Cardiac septum (tissue), 1 donor: Measurements from ENCODE around the gene TOM1. TPM values are rescaled to one million over a fixed set of nuclear protein-coding genes. Genes with fewer than 3 reads are reported as not detected.

Experiments
- DNase-seq: peaks from one replicate; pipeline ENCODE4 v3.0.0-alpha.2; 2020; ENCODE audit warnings: low spot score
- intact Hi-C: fragments of 100-400 bp; cut with DNase I; formaldehyde crosslinking; loops from one replicate; pipeline ENCODE4 v1.14.0; 2022
- total RNA-seq: library from RNA; stranded (reverse); fragmentation: NEBNext Ultra II Directional; extraction: Animal tissue kit (Norgen Biotek cat#: 25700); gene quantifications from one replicate; pipeline ENCODE4 v1.2.1, GENCODE V29; 2021
- donor health status: DM: no; HTN: no; CAD: no.

The TOM1 gene
- total RNA-seq, 1 donor from 2014 or later = 37.5 TPM

DNA sequence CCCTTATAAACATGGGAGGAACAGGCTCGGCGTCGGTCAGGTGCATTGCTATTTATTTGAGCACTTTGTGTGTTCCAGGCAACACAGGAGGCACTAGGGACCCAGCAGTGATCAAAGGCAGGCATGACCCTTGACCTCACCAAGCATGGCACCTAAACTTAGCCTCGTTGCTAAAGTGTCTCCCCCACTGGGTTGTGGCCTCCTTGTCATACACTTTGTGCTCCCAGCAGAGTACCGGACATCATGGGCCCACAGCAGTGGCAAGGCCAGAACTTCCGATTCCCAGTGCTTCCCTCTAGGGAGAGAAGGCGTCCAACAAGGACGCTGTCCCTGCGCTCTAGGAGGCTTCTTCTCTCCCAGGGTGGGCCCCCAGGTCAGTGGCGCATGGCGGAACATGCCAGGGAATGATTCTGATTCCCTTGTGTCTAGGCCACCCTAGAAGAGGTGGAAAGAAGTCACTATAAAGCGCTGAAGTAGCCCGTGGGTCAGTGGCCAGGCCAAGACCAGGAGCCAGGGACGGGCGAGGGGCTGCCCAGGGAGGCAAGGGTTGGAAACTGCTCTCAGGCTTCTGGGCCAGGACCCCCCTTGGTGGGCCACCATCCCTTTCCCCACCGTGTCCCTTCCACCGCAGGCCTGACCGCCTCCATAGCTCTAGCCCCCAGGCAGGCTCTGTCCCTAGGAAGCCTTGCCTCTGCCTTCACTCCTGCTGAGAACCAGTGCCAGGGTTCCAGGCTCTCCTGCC, 19.7 kb downstream of the TOM1 start:
- peak; percentile 66 for DNase-seq
- intact Hi-C loops = no loop called here

- intact Hi-C loops = no loop called here
- DNase-seq = no peak
Measured at GRCh38 chr22:35322126-35322525, 22.4 kb downstream of the TOM1 start.

GRCh38 chr22:35322893-35323292, 23.2 kb downstream of the TOM1 start:
- intact Hi-C loops = no loop called here
- DNase-seq = no peak

GRCh38 chr22:35323305-35323704, 23.6 kb downstream of the TOM1 start:
- intact Hi-C loops = no loop called here
- DNase-seq = no peak

DNA sequence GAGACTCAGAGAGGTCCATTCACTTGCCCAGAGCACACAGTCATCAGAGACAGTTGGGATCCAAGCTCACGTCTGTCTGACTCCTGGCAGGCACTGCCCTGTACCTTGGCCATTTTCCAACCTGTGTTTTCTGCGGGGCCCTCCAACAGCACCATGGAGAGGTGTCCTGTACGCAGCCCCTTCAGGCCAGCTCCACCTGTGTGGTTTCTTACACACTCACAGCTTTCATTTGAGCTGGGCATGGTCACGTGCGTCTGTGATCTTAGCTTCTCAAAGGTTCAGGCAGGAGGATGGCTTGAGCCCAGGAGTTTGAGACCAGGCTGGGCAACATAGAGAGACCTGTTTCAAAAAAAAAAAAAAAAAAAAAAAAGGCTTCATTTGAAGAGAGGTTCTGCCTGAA, 24.4 kb downstream of the TOM1 start:
- intact Hi-C loops = no loop called here
- no peak for DNase-seq

DNA sequence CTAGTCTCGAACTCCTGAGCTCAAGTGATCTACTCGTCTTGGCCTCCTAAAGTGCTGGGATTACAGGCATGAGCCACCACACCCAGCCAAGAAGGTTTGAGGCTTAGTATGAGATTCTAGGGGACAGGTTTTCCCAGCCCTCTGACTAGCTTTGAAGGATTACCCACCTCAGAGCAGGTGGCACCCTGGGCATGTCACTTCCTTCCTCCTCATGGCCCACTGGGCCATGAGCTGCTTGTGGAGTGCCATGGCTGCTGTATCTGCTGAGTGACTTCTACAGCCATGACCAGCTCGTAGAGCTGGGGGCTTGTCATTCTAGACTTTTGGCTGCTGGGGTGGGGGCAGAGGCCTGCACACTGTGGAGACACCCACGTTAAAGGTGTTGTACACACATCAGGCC, 25.1 kb downstream of the TOM1 start:
- intact Hi-C loops = no loop called here
- no peak for DNase-seq

- no peak for DNase-seq
- intact Hi-C loops = no loop called here
Measured at GRCh38 chr22:35325209-35325608, 25.5 kb downstream of the TOM1 start.

DNA sequence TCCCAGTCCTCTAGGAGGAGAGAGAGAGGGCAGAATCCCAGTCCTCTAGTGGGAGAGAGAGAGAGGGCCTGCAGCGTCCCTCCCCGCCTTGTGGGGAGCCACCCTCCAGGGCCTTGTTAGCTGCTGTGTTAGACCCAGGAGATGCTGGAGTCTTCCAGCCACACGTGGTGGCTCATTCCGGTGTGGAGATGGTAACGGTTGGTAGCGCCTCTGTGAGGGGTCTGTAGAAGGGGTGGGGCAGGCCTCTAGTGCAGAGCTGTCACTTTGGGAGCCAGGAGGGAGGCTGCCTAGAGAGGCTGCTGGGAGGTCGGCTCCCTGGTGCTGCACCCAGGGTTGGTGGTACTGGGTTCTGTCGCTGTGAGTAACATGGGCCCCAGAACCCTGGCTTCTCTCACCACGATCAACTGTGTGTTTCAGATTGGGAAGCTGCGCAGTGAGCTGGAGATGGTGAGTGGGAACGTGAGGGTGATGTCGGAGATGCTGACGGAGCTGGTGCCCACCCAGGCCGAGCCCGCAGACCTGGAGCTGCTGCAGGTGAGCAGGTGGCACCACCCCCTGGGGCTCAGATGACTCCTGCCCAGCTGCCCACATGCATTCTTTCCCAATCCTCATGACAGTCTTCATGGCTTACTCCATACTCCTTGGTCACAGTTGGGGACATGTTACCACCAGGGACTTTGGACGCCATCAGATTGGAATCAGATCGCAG, 27.3 kb downstream of the TOM1 start:
- no peak for DNase-seq
- intact Hi-C loops = no loop called here

- no peak for DNase-seq
- intact Hi-C loops = no loop called here
Measured at GRCh38 chr22:35327690-35328471, 28.2 kb downstream of the TOM1 start.

- DNase-seq = no peak
- intact Hi-C loops = no loop called here
Measured at GRCh38 chr22:35328472-35328885, 28.8 kb downstream of the TOM1 start.

DNA sequence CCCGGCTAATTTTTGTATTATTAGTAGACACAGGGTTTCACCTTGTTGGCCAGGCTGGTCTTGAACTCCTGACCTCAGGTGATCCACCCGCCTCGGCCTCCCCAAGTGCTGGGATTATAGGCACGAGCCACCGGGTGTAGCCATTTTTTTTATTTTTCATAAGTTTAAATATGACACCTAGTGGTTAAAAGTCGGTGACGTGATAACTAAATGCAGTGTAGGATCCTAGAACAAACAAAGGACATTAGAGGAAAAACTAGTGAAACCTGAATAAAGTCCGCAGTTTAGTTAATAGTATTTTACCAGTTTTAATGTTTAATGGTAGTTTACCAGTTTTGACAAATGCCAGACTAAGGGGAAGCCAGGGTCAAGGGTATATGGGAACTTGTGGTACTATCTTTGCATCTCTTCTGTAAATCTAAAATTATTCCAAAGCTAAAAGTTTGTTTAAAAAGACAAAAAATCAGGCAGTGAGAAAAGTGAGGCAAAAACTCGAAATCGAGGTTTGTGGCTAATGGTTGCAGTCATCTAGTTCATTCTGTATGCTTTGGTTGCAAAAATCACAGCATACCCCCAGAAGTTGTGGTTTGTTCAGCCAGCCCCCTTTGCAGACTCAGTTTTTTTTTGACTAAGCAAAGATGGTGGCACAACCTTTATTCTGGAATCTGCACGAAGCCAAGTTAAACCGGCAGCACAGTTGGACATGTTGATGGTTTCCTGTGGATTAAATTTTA, 29.6 kb downstream of the TOM1 start:
- intact Hi-C loops = no loop called here
- no peak for DNase-seq

DNA sequence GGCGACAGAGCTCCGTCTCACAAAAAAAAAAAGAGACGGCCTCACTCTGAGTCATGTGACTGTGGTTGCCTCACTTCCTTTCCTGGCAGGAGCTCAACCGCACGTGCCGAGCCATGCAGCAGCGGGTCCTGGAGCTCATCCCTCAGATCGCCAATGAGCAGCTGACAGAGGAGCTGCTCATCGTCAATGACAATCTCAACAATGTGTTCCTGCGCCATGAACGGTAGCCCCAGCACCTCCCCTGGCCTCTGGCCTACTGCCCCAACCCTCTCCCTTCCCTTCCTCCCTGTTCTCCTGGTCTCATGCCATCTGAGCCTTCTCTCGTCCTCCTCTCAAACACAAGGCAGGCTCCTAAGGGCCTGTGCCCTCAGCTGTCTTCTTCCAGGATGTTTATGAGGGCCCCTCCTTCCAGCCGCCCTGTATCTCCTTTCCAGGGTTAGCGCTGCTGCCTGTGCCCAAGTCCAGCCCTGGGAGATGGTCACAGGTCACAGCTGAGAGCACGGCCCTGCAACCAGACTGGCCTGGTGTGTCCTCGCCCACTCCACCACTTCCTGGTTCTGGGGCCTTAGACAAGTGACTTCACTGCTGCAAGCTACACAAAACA, 30.7 kb downstream of the TOM1 start:
- intact Hi-C loops = loop anchor here (10.0 kb wide), 1 partner anchor 54 kb away; the partner anchor contains the start of gene HMOX1
- peak; percentile 93 for DNase-seq

- no peak for DNase-seq
- intact Hi-C loops = loop anchor here (10.0 kb wide), 1 partner anchor 53 kb away; the partner anchor contains the start of gene HMOX1
Measured at GRCh38 chr22:35332278-35332677, 32.6 kb downstream of the TOM1 start.

DNA sequence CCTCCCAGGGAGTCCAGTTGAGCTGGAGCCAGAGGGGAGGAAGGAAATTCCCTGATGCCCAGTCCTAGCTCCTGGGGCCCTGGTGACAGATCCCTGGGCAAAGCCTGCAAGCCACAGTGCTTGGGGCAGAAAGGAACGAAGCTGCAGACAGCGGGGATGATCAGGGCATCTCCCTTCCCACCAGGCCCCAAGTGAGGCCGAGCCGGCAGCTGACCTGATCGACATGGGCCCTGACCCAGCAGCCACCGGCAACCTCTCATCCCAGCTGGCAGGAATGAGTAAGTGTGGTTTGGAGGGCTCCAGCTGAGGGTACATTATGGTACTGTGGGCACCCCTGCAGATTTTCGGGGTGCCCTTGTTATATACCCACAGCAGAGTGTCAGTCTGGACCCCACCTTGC, 33.5 kb downstream of the TOM1 start:
- intact Hi-C loops = loop anchor here (10.0 kb wide), 1 partner anchor 52 kb away; the partner anchor contains the start of gene HMOX1
- DNase-seq = no peak

DNA sequence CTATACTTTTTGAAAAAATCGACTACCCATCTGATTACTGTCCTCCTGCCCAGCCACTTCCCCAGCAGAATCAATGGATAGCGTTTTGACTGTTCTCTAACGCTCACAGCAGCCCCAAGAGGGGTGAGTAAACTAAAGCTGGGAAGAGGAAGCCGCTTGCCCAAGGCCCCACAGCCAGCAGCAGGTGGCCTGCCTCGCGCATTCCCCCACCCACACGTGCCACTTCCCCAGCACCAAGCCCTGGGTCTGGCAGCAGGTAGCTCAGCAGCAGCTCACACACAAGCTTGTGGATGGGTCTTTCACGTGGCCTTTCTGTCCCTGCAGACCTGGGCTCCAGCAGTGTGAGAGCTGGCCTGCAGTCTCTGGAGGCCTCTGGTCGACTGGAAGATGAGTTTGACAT, 34.3 kb downstream of the TOM1 start:
- DNase-seq = no peak
- intact Hi-C loops = loop anchor here (10.0 kb wide), 1 partner anchor 51 kb away; the partner anchor contains the start of gene HMOX1

GRCh38 chr22:35335468-35335867, 35.8 kb downstream of the TOM1 start:
- intact Hi-C loops = loop anchor here (10.0 kb wide), 1 partner anchor 49 kb away; the partner anchor contains the start of gene HMOX1
- DNase-seq = no peak

GRCh38 chr22:35335936-35336781, 36.5 kb downstream of the TOM1 start:
- DNase-seq = no peak
- intact Hi-C loops = loop anchor here (10.0 kb wide), 1 partner anchor 49 kb away; the partner anchor contains the start of gene HMOX1

DNA sequence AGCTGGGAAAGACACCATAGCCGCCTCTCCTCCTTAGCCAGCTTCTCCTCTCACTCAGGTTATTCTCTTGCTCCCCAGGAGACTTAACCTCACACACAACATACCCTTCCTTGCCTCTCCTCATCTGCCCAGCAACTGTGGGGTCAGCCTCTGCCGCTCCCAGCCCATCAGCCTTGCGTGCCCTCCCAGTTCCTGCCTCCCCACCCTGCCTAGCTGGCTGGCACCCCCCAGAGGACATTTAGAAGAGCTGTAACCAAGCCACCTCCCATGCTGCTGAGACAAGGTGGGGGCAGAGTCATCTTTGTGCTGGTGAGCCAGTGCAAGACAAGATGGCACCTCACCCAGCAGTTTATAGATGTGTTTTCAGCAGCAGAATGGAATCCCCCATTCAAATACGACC, 38.2 kb downstream of the TOM1 start:
- intact Hi-C loops = loop anchor here (10.0 kb wide), 1 partner anchor 47 kb away; the partner anchor contains the start of gene HMOX1
- DNase-seq = no peak
